ENCODE measurements around the gene CERK. TPM values are rescaled to one million over a fixed set of nuclear protein-coding genes. Genes with fewer than 3 reads are reported as not detected.

The CERK gene
- polyA plus RNA-seq, 1 donor from 2014 or later = 57.4 TPM

DNA sequence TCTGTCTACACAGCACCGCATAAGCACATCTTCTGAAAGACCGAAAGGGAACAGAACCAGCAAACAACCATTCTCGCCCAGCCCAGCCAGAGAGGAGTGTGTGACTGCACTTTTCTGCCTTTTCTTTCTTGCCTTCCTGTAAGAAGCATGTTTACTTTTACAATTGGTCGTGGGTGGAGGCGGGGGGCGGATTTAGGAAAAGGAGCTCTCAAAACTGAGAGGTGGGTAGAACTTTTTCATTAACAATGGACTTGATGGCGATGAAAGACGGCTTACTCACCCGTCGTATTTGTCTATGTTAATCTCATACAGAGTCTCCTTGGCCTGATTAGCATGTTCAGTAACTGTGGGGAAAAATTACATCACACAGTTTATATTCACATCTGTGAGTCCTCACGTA, 27.2 kb downstream of the CERK start:
- Histone ChIP-seq H3K9me3 (ENCODE audit: low read length) (no peaks in the 10 kb centered on the region), H3K36me3 (ENCODE audit: insufficient read depth, low read length) (peaks cover 4% of the 10 kb centered on the region), H3K79me2 (replicated peaks; ENCODE audit: insufficient read depth, low read length) (no peaks in the 10 kb centered on the region), H3K9ac (ENCODE audit: low read length) (no peak overlapping the region), H3K27me3 (ENCODE audit: insufficient read depth, low read depth, low read length) (no peaks in the 10 kb centered on the region), H3K27ac (ENCODE audit: low read length) (no peak overlapping the region), H4K20me1 (ENCODE audit: insufficient read depth) (no peaks in the 10 kb centered on the region), H3K4me3 (ENCODE audit: low read length) (no peak overlapping the region), H3K4me2 (ENCODE audit: low read length) (no peak overlapping the region), H3K9me2 (ENCODE audit: insufficient read depth, low read length) (no peaks in the 10 kb centered on the region), H2AFZ (ENCODE audit: low read depth, low read length) (no peak overlapping the region), H3F3A (ENCODE audit: insufficient read depth, low read length, poor library complexity, severe bottlenecking) (no peaks in the 10 kb centered on the region)
- TF ChIP-seq SMC3 (conservative IDR thresholded peaks at IDR 0.05; ENCODE audit: poor library complexity) = no peak
- TF ChIP-seq TAF1 (IDR thresholded peaks at IDR 0.05; ENCODE audit: low read depth) = no peak
- TF ChIP-seq CTCF (IDR thresholded peaks at IDR 0.05; ENCODE audit: poor library complexity, severe bottlenecking) = no peak
- no peak for TF ChIP-seq RAD21 (conservative IDR thresholded peaks at IDR 0.05)
- no peak for TF ChIP-seq POLR2AphosphoS5 (IDR thresholded peaks at IDR 0.05)
- no peak for TF ChIP-seq MXI1 (conservative IDR thresholded peaks at IDR 0.05; ENCODE audit: poor library complexity, severe bottlenecking)
- no peak for TF ChIP-seq EP300 (conservative IDR thresholded peaks at IDR 0.05; ENCODE audit: poor library complexity, severe bottlenecking)
- no peak for TF ChIP-seq REST (IDR thresholded peaks at IDR 0.05; ENCODE audit: borderline replicate concordance)
- TF ChIP-seq EZH2 (IDR thresholded peaks at IDR 0.05; ENCODE audit: borderline replicate concordance, insufficient read depth, low read length, poor library complexity, severe bottlenecking) = no peak

- Histone ChIP-seq H4K20me1 (ENCODE audit: insufficient read depth) (no peaks in the 10 kb centered on the region), H3K79me2 (replicated peaks; ENCODE audit: insufficient read depth, low read length) (no peaks in the 10 kb centered on the region), H3K4me3 (ENCODE audit: low read length) (no peak overlapping the region), H3K9me2 (ENCODE audit: insufficient read depth, low read length) (no peaks in the 10 kb centered on the region), H3K27ac (ENCODE audit: low read length) (no peak overlapping the region), H2AFZ (ENCODE audit: low read depth, low read length) (no peak overlapping the region), H3K27me3 (ENCODE audit: insufficient read depth, low read depth, low read length) (no peaks in the 10 kb centered on the region), H3K4me2 (ENCODE audit: low read length) (no peak overlapping the region), H3F3A (ENCODE audit: insufficient read depth, low read length, poor library complexity, severe bottlenecking) (no peaks in the 10 kb centered on the region), H3K9me3 (ENCODE audit: low read length) (no peaks in the 10 kb centered on the region), H3K9ac (ENCODE audit: low read length) (no peak overlapping the region), H3K36me3 (ENCODE audit: insufficient read depth, low read length) (peaks cover 4% of the 10 kb centered on the region)
- TF ChIP-seq EZH2 (IDR thresholded peaks at IDR 0.05; ENCODE audit: borderline replicate concordance, insufficient read depth, low read length, poor library complexity, severe bottlenecking) (no peak), CTCF (IDR thresholded peaks at IDR 0.05; ENCODE audit: poor library complexity, severe bottlenecking) (no peak), SMC3 (conservative IDR thresholded peaks at IDR 0.05; ENCODE audit: poor library complexity) (no peak), REST (IDR thresholded peaks at IDR 0.05; ENCODE audit: borderline replicate concordance) (no peak), POLR2AphosphoS5 (IDR thresholded peaks at IDR 0.05) (no peak), EP300 (conservative IDR thresholded peaks at IDR 0.05; ENCODE audit: poor library complexity, severe bottlenecking) (no peak), MXI1 (conservative IDR thresholded peaks at IDR 0.05; ENCODE audit: poor library complexity, severe bottlenecking) (no peak), RAD21 (conservative IDR thresholded peaks at IDR 0.05) (no peak), TAF1 (IDR thresholded peaks at IDR 0.05; ENCODE audit: low read depth) (no peak)
Observed at GRCh38 chr22:46708766-46709330, 29.2 kb downstream of the CERK start.
